ENCODE results near the gene ARID4A. TPM values are rescaled to one million over a fixed set of nuclear protein-coding genes. Genes with fewer than 3 reads are reported as not detected.

ARID4A gene
- polyA plus RNA-seq, 3 donors = 6.5 to 13.2 (median 10.5) TPM

DNA sequence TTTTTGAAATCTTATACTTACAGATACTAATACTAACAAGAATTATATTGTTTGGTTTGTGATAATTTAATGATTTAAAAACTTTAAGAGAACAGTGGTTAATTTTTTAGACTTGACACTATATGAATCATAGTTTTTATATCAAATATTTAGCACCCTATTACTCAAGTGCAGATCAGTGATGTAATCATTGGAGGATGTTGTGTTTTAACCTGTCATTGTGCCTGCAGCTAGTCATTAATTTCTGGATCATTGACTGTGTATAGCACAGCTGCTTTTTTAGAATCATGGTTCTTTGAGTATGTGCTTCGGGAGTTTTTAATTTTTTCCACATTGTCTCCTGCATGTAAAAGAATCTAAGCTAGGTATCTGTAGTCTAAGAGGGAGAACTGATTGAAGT, 17.3 kb downstream of the ARID4A start:
- Mint-ChIP-seq H3K27ac (no peak overlapping the region), H3K4me1 (no peaks in the 10 kb centered on the region), H3K4me3 (no peak overlapping the region), H3K27me3 (ENCODE audit: low read depth in 3 of 3) (no peaks in the 10 kb centered on the region), H3K36me3 (peaks cover 40 to 70% of the 10 kb centered on the region in 2 donors), H3K9me3 (peaks cover 0 to 3% (median 0%) of the 10 kb centered on the region in 7 donors)
- Histone ChIP-seq H3K4me2 (replicated peaks; ENCODE audit: extremely low read depth, low read length, poor library complexity, severe bottlenecking) (no peak overlapping the region), H2AFZ (ENCODE audit: insufficient read depth, low read depth, low read length, poor library complexity, severe bottlenecking) (no peak overlapping the region), H3K4me3 (replicated peaks in 1 of 3; ENCODE audit: low read depth in 2 of 3, low read length in 3 of 3) (no peak overlapping the region), H3K36me3 (replicated peaks in 1 of 2; ENCODE audit: control insufficient read depth in 1 of 2, insufficient read depth in 2 of 2, low read length in 2 of 2) (peaks cover 62 to 86% of the 10 kb centered on the region in 2 donors), H3K4me1 (ENCODE audit: control insufficient read depth in 1 of 2, insufficient read depth in 2 of 2, low read length in 2 of 2) (no peaks in the 10 kb centered on the region), H3K27ac (ENCODE audit: low read depth in 1 of 2, low read length in 2 of 2) (no peak overlapping the region), H3K79me2 (ENCODE audit: insufficient read depth, low read length) (peaks cover 20% of the 10 kb centered on the region), H4K20me1 (ENCODE audit: insufficient read depth, low read length) (peaks cover 38% of the 10 kb centered on the region), H3K27me3 (ENCODE audit: control insufficient read depth in 2 of 2, insufficient read depth in 2 of 2, low read length in 2 of 2) (no peaks in the 10 kb centered on the region), H3K9ac (ENCODE audit: insufficient read depth, low read length, poor library complexity, severe bottlenecking) (no peak overlapping the region), H3K9me3 (replicated peaks in 1 of 2; ENCODE audit: control insufficient read depth in 1 of 2, insufficient read depth in 1 of 2, low read length in 2 of 2) (no peaks in the 10 kb centered on the region)
- intact Hi-C loops (cut with micrococcal nuclease) = no loop called here
- WGBS (ENCODE audit: insufficient coverage) = no CpG with 5 or more reads among the region's 1 CpG
- TF ChIP-seq, protein P1, sequence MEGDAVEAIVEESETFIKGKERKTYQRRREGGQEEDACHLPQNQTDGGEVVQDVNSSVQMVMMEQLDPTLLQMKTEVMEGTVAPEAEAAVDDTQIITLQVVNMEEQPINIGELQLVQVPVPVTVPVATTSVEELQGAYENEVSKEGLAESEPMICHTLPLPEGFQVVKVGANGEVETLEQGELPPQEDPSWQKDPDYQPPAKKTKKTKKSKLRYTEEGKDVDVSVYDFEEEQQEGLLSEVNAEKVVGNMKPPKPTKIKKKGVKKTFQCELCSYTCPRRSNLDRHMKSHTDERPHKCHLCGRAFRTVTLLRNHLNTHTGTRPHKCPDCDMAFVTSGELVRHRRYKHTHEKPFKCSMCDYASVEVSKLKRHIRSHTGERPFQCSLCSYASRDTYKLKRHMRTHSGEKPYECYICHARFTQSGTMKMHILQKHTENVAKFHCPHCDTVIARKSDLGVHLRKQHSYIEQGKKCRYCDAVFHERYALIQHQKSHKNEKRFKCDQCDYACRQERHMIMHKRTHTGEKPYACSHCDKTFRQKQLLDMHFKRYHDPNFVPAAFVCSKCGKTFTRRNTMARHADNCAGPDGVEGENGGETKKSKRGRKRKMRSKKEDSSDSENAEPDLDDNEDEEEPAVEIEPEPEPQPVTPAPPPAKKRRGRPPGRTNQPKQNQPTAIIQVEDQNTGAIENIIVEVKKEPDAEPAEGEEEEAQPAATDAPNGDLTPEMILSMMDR (IDR thresholded peaks at IDR 0.05) = no peak
- DNase-seq = no peak

DNA sequence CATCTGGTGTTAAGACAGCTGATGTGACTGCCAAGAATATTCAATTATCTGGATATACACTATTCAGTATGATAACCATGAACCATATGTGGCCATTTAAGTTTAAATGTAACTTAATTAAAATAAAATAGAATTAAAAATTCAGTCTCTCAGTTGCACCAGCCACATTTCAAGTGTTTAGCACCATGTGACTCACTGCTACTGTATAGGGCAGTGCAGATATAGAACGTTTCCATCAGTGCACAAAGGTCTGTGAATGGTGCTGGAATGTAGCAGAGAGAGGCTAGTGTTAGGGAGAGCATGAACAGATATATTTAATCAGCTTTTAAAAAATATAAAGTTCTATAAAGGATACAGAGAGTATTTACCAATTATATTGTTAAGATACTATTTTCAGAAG, 28.7 kb downstream of the ARID4A start:
- peaks cover 78 to 87% of the 10 kb centered on the region in 2 donors for H3K36me3 ChIP-seq (replicated peaks in 1 of 2; ENCODE audit: control insufficient read depth in 1 of 2, insufficient read depth in 2 of 2, low read length in 2 of 2)
- WGBS (ENCODE audit: insufficient coverage) = no CpG with 5 or more reads among the region's 1 CpG
- peaks cover 56 to 77% of the 10 kb centered on the region in 2 donors for H3K36me3 Mint-ChIP-seq

More for the DNA sequence above, 28.7 kb downstream of the ARID4A start:
- peaks cover 15% of the 10 kb centered on the region for H3K4me1 Mint-ChIP-seq
- no peak for DNase-seq
- no peak overlapping the region for H3K27ac ChIP-seq (ENCODE audit: low read depth in 1 of 2, low read length in 2 of 2)
- no peaks in the 10 kb centered on the region for H3K9me3 ChIP-seq (replicated peaks in 1 of 2; ENCODE audit: control insufficient read depth in 1 of 2, insufficient read depth in 1 of 2, low read length in 2 of 2)
- no peaks in the 10 kb centered on the region for H3K27me3 Mint-ChIP-seq (ENCODE audit: low read depth in 3 of 3)
- no peaks in the 10 kb centered on the region for H3K27me3 ChIP-seq (ENCODE audit: control insufficient read depth in 2 of 2, insufficient read depth in 2 of 2, low read length in 2 of 2)
- no peak overlapping the region for H3K9ac ChIP-seq (ENCODE audit: insufficient read depth, low read length, poor library complexity, severe bottlenecking)
- no peak overlapping the region for H3K4me3 Mint-ChIP-seq
- no peak overlapping the region for H3K4me2 ChIP-seq (replicated peaks; ENCODE audit: extremely low read depth, low read length, poor library complexity, severe bottlenecking)
- peaks cover 16% of the 10 kb centered on the region for H3K79me2 ChIP-seq (ENCODE audit: insufficient read depth, low read length)
- no peak overlapping the region for H3K27ac Mint-ChIP-seq
- intact Hi-C loops (cut with micrococcal nuclease) = no loop called here
- H3K9me3 Mint-ChIP-seq = no peaks in the 10 kb centered on the region
- TF ChIP-seq, protein P1 (IDR thresholded peaks at IDR 0.05) = no peak
- H4K20me1 ChIP-seq (ENCODE audit: insufficient read depth, low read length) = peaks cover 21% of the 10 kb centered on the region
- no peak overlapping the region for H2AFZ ChIP-seq (ENCODE audit: insufficient read depth, low read depth, low read length, poor library complexity, severe bottlenecking)
- peaks cover 10 to 15% of the 10 kb centered on the region in 2 donors for H3K4me1 ChIP-seq (ENCODE audit: control insufficient read depth in 1 of 2, insufficient read depth in 2 of 2, low read length in 2 of 2)
- H3K4me3 ChIP-seq (replicated peaks in 1 of 3; ENCODE audit: low read depth in 2 of 3, low read length in 3 of 3) = no peak overlapping the region

Data from CD14-positive monocyte (primary cell).